HTR-8/SVneo (cell line): ENCODE results near the gene IGFBPL1.
"Not testable (repeated sequence)": the region's sequence is repeated elsewhere in the genome, so short reads cannot be mapped to it uniquely, and the experiment has no call there.

Experiments
- DNase-seq: peaks from one replicate; pipeline ENCODE4 v3.0.0; 2011; ENCODE audit warnings: low spot score, mixed read lengths; ENCODE audit not compliant: insufficient read length
- FAIRE-seq: peaks from 2 replicates; lab custom pipeline; 2011; peaks lifted over from hg19 to GRCh38; lab: Jason Lieb, UNC

IGFBPL1 gene

GRCh38 chr9:38404314-38404713, 19.9 kb downstream of the IGFBPL1 start:
- DNase-seq, result no peak
- no peak for FAIRE-seq

GRCh38 chr9:38401994-38402393, 22.3 kb downstream of the IGFBPL1 start:
- FAIRE-seq, result no peak
- DNase-seq, result no peak

- not testable (repeated sequence) for DNase-seq, FAIRE-seq
These were observed 25.1 kb downstream of the IGFBPL1 start for GRCh38 chr9:38399191-38399590.

- DNase-seq, result no peak
- no peak for FAIRE-seq
These were observed 27.9 kb downstream of the IGFBPL1 start for GRCh38 chr9:38396371-38396671.

GRCh38 chr9:38395653-38396370, 28.4 kb downstream of the IGFBPL1 start:
- DNase-seq (no peak), FAIRE-seq (no peak)

GRCh38 chr9:38394416-38394815, 29.8 kb downstream of the IGFBPL1 start:
- no peak for DNase-seq
- no peak for FAIRE-seq

- no peak for FAIRE-seq
These were observed 31.0 kb downstream of the IGFBPL1 start for GRCh38 chr9:38393128-38393796.

GRCh38 chr9:38392235-38393127, 31.8 kb downstream of the IGFBPL1 start, which contains the start of gene ALDH1B1:
ALDH1B1 (plus strand) TSS chr9:38392702; CDS start chr9:38395749, 3,047 bp downstream.
- peak; percentile 72 for DNase-seq
- no peak for FAIRE-seq

More at GRCh38 chr9:38393128-38393796, 31.0 kb downstream of the IGFBPL1 start:
- no peak for DNase-seq

GRCh38 chr9:38391278-38392118, 32.8 kb downstream of the IGFBPL1 start:
- FAIRE-seq, result no peak

GRCh38 chr9:38390851-38391250, 33.4 kb downstream of the IGFBPL1 start:
- FAIRE-seq (no peak), DNase-seq (no peak)

More at GRCh38 chr9:38391278-38392118, 32.8 kb downstream of the IGFBPL1 start:
- no peak for DNase-seq

GRCh38 chr9:38390442-38390841, 33.8 kb downstream of the IGFBPL1 start:
- DNase-seq (no peak), FAIRE-seq (no peak)

- no peak for DNase-seq
- FAIRE-seq, result no peak
These were observed 34.9 kb downstream of the IGFBPL1 start for GRCh38 chr9:38389313-38389712.

- DNase-seq (no peak), FAIRE-seq (no peak)
These were observed 35.7 kb downstream of the IGFBPL1 start for GRCh38 chr9:38388283-38389223.

- no peak for FAIRE-seq
- no peak for DNase-seq
These were observed 36.5 kb downstream of the IGFBPL1 start for GRCh38 chr9:38387751-38388150.

- DNase-seq, result no peak
- FAIRE-seq, result no peak
These were observed 37.2 kb downstream of the IGFBPL1 start for GRCh38 chr9:38387066-38387465.

GRCh38 chr9:38386319-38386895, 37.8 kb downstream of the IGFBPL1 start:
- FAIRE-seq (no peak), DNase-seq (no peak)

GRCh38 chr9:38385896-38386295, 38.4 kb downstream of the IGFBPL1 start:
- no peak for DNase-seq

More at GRCh38 chr9:38385896-38386295, 38.4 kb downstream of the IGFBPL1 start:
- FAIRE-seq, result no peak
